ENCODE data around the gene MTMR11.

DNA sequence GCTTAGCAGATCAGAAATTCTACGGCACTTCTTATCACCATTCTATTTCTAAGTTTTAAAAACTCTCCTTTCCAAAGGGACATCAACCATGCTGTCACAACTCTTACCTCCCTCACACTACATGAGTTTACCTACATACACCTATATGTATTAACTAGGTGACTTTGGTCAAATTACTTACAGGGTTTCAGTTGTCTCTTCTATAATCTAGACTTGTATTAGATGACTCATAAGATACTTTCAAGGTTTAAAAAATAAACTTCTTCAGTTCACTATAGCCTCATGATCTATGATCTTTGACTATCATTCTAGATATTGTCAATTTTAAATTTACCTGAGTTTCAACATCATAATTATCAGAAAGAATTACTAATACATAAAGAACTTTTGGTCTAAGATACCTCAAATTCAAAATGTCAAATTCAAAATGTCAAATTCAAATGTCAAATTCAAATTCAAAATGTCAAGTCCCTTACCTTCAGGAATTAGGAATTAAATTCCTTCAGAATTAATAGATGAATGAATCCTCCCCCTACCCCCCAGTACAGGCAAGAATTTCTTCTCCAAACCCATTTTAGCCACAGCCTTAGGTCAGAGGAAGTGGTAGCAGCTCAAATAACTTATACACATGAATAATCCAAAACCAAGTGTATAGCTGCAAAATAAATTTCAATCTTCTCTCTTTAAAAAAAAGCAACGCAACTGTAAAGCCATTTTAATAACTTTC, 42.7 kb upstream of the MTMR11 start:
- TF ChIP-seq POLR2A (IDR thresholded peaks at IDR 0.05) (no peak), CTCF (IDR thresholded peaks at IDR 0.05) (no peak)
